Measurements from ENCODE around the gene CTU1. TPM values are rescaled to one million over a fixed set of nuclear protein-coding genes. Genes with fewer than 3 reads are reported as not detected.

The CTU1 gene
- total and polyA plus RNA-seq, 8 donors = 1.6 to 9.9 (median 2.6) TPM

GRCh38 chr19:51124216-51124615, 16.0 kb upstream of the CTU1 start:
- peak overlapping the region; percentile 77 to 97 for H3K27ac ChIP-seq

DNA sequence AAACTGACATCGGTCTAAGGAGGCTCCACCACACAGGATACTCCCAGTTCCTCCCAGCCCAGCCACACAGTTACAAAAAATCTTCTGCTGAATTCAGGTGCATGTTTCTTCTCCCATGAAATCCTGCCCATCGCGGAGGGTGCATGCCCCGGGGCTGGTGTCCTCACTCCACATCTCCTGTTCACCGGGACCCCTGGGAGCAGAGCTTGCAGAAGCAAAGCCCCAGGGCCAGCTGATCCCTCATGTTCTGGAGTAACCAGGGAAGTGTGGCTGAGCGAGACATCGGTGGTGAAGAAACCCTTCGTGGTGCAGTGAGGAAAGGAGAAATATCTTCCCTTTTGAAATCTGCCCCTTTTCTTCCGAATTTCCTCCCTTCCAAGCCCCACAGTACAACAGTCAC, 15.6 kb upstream of the CTU1 start:
- Histone ChIP-seq H3K27ac (peak overlapping the region; percentile 77 to 97), H3K4me1 (peaks cover 0 to 69% of the 10 kb centered on the region in 2 donors), H3K27me3 (peaks cover 0 to 15% of the 10 kb centered on the region in 2 donors), H3K4me3 (peak overlapping the region in 1 of 2 donors; percentile 52), H3K9me3 (no peaks in the 10 kb centered on the region), H3K36me3 (peaks cover 0 to 12% of the 10 kb centered on the region in 2 donors)
- no peak for TF ChIP-seq CTCF (IDR thresholded peaks at IDR 0.05)
- ATAC-seq = no peak
- intact Hi-C loops (cut with DNase I) = no loop called here
- DNase-seq = peak in 1 of 4 donors; percentile 38

More at GRCh38 chr19:51124216-51124615, 16.0 kb upstream of the CTU1 start:
- Histone ChIP-seq H3K4me1 (peaks cover 0 to 68% of the 10 kb centered on the region in 2 donors), H3K27me3 (peaks cover 0 to 15% of the 10 kb centered on the region in 2 donors), H3K36me3 (peaks cover 0 to 13% of the 10 kb centered on the region in 2 donors), H3K9me3 (no peaks in the 10 kb centered on the region), H3K4me3 (peak overlapping the region in 1 of 2 donors; percentile 52)
- intact Hi-C loops (cut with DNase I) = no loop called here
- TF ChIP-seq CTCF (IDR thresholded peaks at IDR 0.05) = no peak
- ATAC-seq (no peak), DNase-seq (peak in 1 of 4 donors; percentile 30)

DNA sequence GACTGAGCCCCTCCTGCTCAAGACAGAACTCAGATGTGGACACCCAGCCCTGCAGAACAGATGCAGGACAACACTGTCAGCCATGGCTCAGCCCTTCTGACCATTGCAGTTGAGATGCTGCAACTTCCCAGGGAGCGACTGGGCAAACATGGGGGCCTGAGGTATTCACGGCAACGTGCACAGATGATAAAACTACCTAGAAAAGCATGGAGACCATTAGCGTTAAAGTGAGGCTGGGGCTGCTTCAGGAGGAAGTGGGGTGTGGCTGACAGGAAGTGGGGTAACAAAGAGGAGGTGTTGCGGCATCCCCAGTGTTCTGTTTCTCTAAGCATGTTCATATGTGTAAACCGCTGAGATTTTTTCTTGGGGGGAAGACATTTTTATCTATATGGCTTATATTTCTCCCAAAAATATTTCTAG, 15.2 kb upstream of the CTU1 start:
- no peaks in the 10 kb centered on the region for H3K9me3 ChIP-seq
- peaks cover 0 to 15% of the 10 kb centered on the region in 2 donors for H3K27me3 ChIP-seq
- peaks cover 0 to 9% of the 10 kb centered on the region in 2 donors for H3K36me3 ChIP-seq
- DNase-seq (peak in 1 of 4 donors; percentile 66), ATAC-seq (peak; percentile 18)
- no peak for TF ChIP-seq CTCF (IDR thresholded peaks at IDR 0.05)
- peak overlapping the region; percentile 77 to 97 for H3K27ac ChIP-seq
- H3K4me1 ChIP-seq = peaks cover 0 to 66% of the 10 kb centered on the region in 2 donors
- H3K4me3 ChIP-seq = peak overlapping the region in 1 of 2 donors; percentile 52
- intact Hi-C loops (cut with DNase I) = no loop called here

DNA sequence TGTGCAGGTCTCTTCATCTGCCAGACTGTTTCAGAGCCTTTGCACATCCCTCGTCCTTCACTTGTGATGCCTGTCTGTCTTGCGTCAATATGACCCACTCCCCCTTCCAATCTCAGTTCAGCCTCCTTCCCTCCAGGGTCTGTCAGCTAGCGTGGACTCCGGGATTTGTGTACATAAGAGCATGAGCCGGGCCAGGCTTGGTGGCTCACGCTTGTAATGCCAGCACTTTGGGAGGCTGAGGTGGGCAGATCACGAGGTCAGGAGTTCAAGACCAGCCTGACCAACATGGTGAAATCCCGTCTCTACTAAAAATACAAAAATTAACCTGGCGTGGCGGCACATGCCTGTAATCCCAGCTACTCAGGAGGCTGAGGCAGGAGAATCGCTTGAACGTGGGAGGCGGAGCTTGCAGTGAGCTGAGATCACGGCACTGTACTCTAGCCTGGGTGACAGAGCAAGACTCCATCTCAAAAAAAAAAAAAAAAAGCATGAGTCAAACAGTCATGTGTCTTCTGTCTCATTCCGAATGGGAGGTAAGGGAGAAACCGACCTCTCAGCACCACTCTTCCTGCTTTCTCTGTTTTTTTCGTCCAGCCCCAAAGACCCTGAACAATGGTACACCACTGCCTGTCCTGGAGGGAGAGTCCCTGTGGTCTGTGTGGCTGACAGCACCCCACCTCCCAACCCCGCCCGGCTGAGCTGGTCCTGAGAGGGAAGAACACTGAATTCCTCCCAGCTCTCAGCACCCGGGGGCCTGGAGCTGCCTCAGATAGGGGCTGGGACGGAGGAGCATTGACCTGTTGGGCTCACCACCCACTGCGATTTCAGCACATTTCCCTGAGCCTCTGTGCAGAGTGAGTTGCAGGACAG, 14.1 kb upstream of the CTU1 start:
- H3K27me3 ChIP-seq = peaks cover 0 to 15% of the 10 kb centered on the region in 2 donors
- no peaks in the 10 kb centered on the region for H3K9me3 ChIP-seq
- H3K27ac ChIP-seq = peak overlapping the region; percentile 77 to 97
- ATAC-seq (peak; percentile 27), DNase-seq (peak in 1 of 4 donors; percentile 86)
- H3K4me1 ChIP-seq = peaks cover 0 to 56% of the 10 kb centered on the region in 2 donors
- peak overlapping the region in 1 of 2 donors; percentile 52 for H3K4me3 ChIP-seq
- TF ChIP-seq CTCF (IDR thresholded peaks at IDR 0.05) = no peak
- intact Hi-C loops (cut with DNase I) = no loop called here
- peaks cover 0 to 6% of the 10 kb centered on the region in 2 donors for H3K36me3 ChIP-seq

- Histone ChIP-seq H3K27me3 (peaks cover 0 to 15% of the 10 kb centered on the region in 2 donors), H3K36me3 (no peaks in the 10 kb centered on the region), H3K4me3 (no peak overlapping the region), H3K4me1 (peaks cover 0 to 56% of the 10 kb centered on the region in 2 donors), H3K27ac (peak overlapping the region in 1 of 2 donors; percentile 97), H3K9me3 (no peaks in the 10 kb centered on the region)
- no peak for TF ChIP-seq CTCF (IDR thresholded peaks at IDR 0.05)
- peak; percentile 20 for ATAC-seq
- intact Hi-C loops (cut with DNase I) = no loop called here
- no peak for DNase-seq
Measured at GRCh38 chr19:51121257-51121656, 13.0 kb upstream of the CTU1 start.

Data from left lung (tissue), 10 donors.